Caco-2 (cell line): ENCODE results near the gene SACS. TPM values are rescaled to one million over a fixed set of nuclear protein-coding genes. Genes with fewer than 3 reads are reported as not detected.

Experiments used
- BruUV-seq: library from RNA; stranded (reverse); fragments of 400-500 nt; replicated peaks from 2 replicates; lab custom pipeline; 2021; lab: Mats Ljungman, UMichigan
- CTCF ChIA-PET: fragments of 300-600 bp; sonication (Branson Sonifier 250); formaldehyde crosslinking; loops from one replicate; lab custom pipeline; 2022; ENCODE audit warnings: antibody characterized with exemption; lab: Charles Lee
- POLR2A ChIA-PET: fragments of 300-600 bp; sonication (Branson Sonifier 250); formaldehyde crosslinking; loops from one replicate; lab custom pipeline; 2022; ENCODE audit warnings: antibody characterized with exemption; lab: Charles Lee
- DNase-seq, 2 experiments: peaks; one replicate each; pipeline versions ENCODE4 v3.0.0 to v3.0.0-alpha.2; 2020 to 2022
- H3K27me3 ChIP-seq: replicated peaks from 2 replicates; pipeline ENCODE4 v1.6.0; 2011; ENCODE audit warnings: low read length; ENCODE audit not compliant: control insufficient read depth, insufficient read depth
- H3K36me3 ChIP-seq: 2 replicates; pipeline ENCODE4 v1.5.1; 2011; ENCODE audit warnings: low read length; ENCODE audit not compliant: control insufficient read depth, insufficient read depth
- H3K4me1 ChIP-seq: fragments of 250-450 bp; sonication (Bioruptor Pico); 2 replicates; pipeline ENCODE4 v1.5.1; 2020; ENCODE audit warnings: mild to moderate bottlenecking
- H3K4me3 ChIP-seq: 2 replicates; pipeline ENCODE4 v1.5.1; 2011; ENCODE audit warnings: low read depth, mild to moderate bottlenecking, control low read depth, low read length
- H3K9me3 ChIP-seq: fragments of 250-450 bp; sonication (Bioruptor Pico); 2 replicates; pipeline ENCODE4 v1.5.1; 2020; ENCODE audit warnings: mild to moderate bottlenecking, moderate library complexity
- H3K27ac Mint-ChIP-seq: one replicate; pipeline ENCODE4 v1.8.0; 2022; ENCODE audit warnings: mixed read lengths; ENCODE audit not compliant: unreplicated experiment
- H3K27me3 Mint-ChIP-seq: one replicate; pipeline ENCODE4 v1.8.0; 2022; ENCODE audit warnings: mixed read lengths; ENCODE audit not compliant: insufficient read depth, unreplicated experiment
- H3K36me3 Mint-ChIP-seq: one replicate; pipeline ENCODE4 v1.8.0; 2022; ENCODE audit warnings: mild to moderate bottlenecking, mixed read lengths; ENCODE audit not compliant: insufficient read depth, unreplicated experiment
- H3K4me1 Mint-ChIP-seq: one replicate; pipeline ENCODE4 v1.8.0; 2022; ENCODE audit warnings: low read depth, mixed read lengths; ENCODE audit not compliant: unreplicated experiment
- H3K4me3 Mint-ChIP-seq: one replicate; pipeline ENCODE4 v1.8.0; 2022; ENCODE audit warnings: mild to moderate bottlenecking, moderate library complexity, mixed read lengths; ENCODE audit not compliant: unreplicated experiment
- H3K9me3 Mint-ChIP-seq: one replicate; pipeline ENCODE4 v1.8.0; 2022; ENCODE audit warnings: mixed read lengths; ENCODE audit not compliant: unreplicated experiment
- CTCF ChIP-seq, 2 experiments: fragments of 200-600 bp in 1 of 2; IDR thresholded peaks; 1 replicate in 1 of 2; 2 replicates in 1 of 2; pipeline versions ENCODE4 v1.5.1 to v1.8.0; 2011 to 2022; ENCODE audit warnings: antibody characterized with exemption in 1 of 2, control low read depth in 1 of 2, inconsistent platforms in 1 of 2, low read depth in 1 of 2, low read length in 1 of 2, mild to moderate bottlenecking in 1 of 2, moderate library complexity in 1 of 2; ENCODE audit not compliant: insufficient read depth in 1 of 2, severe bottlenecking in 1 of 2, unreplicated experiment in 1 of 2
- intact Hi-C: fragments of 100-400 bp; cut with micrococcal nuclease; formaldehyde crosslinking; loops from one replicate; pipeline ENCODE4 v1.10.0; 2022; ENCODE audit not compliant: unreplicated experiment
- total RNA-seq: library from RNA; stranded (reverse); gene quantifications from 2 replicates; pipeline ENCODE4 v1.2.3, GENCODE V29; 2022

SACS gene
- total RNA-seq, 1 experiment from 2014 or later: 4.5 TPM

- no peak overlapping the region for H3K4me3 ChIP-seq
- CTCF ChIA-PET: no interaction called here
- Mint-ChIP-seq H3K4me3 (no peak overlapping the region), H3K9me3 (peaks cover 14% of the 10 kb centered on the region), H3K27ac (no peak overlapping the region), H3K4me1 (no peaks in the 10 kb centered on the region), H3K27me3 (peaks cover 4% of the 10 kb centered on the region), H3K36me3 (no peaks in the 10 kb centered on the region)
- TF ChIP-seq CTCF (IDR thresholded peaks at IDR 0.05; ENCODE audit: insufficient read depth in 1 of 2, low read depth in 1 of 2, low read length in 1 of 2, severe bottlenecking in 1 of 2, unreplicated experiment in 1 of 2): no peak
- intact Hi-C loops: no loop called here
- no peaks in the 10 kb centered on the region for H3K27me3 ChIP-seq
- POLR2A ChIA-PET: no interaction called here
- H3K4me1 ChIP-seq: no peaks in the 10 kb centered on the region
- no peaks in the 10 kb centered on the region for H3K36me3 ChIP-seq
- no TSS peak for BruUV-seq
- no peak for DNase-seq
- H3K9me3 ChIP-seq: no peaks in the 10 kb centered on the region
Measured at GRCh38 chr13:23288564-23288963, 144.9 kb downstream of the SACS start.

GRCh38 chr13:23279321-23279720 lies 154.2 kb downstream of the SACS start:
- no peak overlapping the region for H3K4me3 ChIP-seq
- TF ChIP-seq CTCF (IDR thresholded peaks at IDR 0.05; ENCODE audit: insufficient read depth in 1 of 2, low read depth in 1 of 2, low read length in 1 of 2, severe bottlenecking in 1 of 2, unreplicated experiment in 1 of 2): no peak
- Mint-ChIP-seq H3K27me3 (no peaks in the 10 kb centered on the region), H3K4me1 (no peaks in the 10 kb centered on the region), H3K36me3 (no peaks in the 10 kb centered on the region), H3K9me3 (peaks cover 13% of the 10 kb centered on the region), H3K4me3 (no peak overlapping the region), H3K27ac (no peak overlapping the region)
- DNase-seq: no peak
- H3K4me1 ChIP-seq: no peaks in the 10 kb centered on the region
- H3K27me3 ChIP-seq: no peaks in the 10 kb centered on the region
- intact Hi-C loops: no loop called here
- ChIA-PET POLR2A (no interaction called here), CTCF (no interaction called here)
- H3K9me3 ChIP-seq: no peaks in the 10 kb centered on the region
- no peaks in the 10 kb centered on the region for H3K36me3 ChIP-seq
- no TSS peak for BruUV-seq

Other genes starting within 250 kb of the SACS start
- 63.4 and 66.4 TPM in 2 replicates for gene TNFRSF19, start 136.7 kb upstream of the SACS start, total RNA-seq